ENCODE measurements around the gene CREB3L2. TPM values are rescaled to one million over a fixed set of nuclear protein-coding genes. Genes with fewer than 3 reads are reported as not detected.

CREB3L2 gene
- total RNA-seq, 2 experiments from 2014 or later, result 22.7 to 79.0 TPM

- Histone ChIP-seq H4K20me1 (ENCODE audit: insufficient read depth, low read length) (no peaks in the 10 kb centered on the region), H3K27ac (ENCODE audit: low read depth, low read length, poor library complexity, severe bottlenecking) (no peak overlapping the region), H3K79me2 (ENCODE audit: insufficient read depth, low read depth, low read length) (no peaks in the 10 kb centered on the region), H3K4me2 (ENCODE audit: low read length) (no peak overlapping the region), H2AFZ (ENCODE audit: low read length) (no peak overlapping the region), H3K4me3 (ENCODE audit: low read depth, low read length, poor library complexity, severe bottlenecking) (no peak overlapping the region), H3K36me3 (ENCODE audit: insufficient read depth, low read length) (peaks cover 20% of the 10 kb centered on the region), H3K9me3 (ENCODE audit: low read length) (no peaks in the 10 kb centered on the region), H3K9me2 (ENCODE audit: insufficient read depth, low read length) (no peaks in the 10 kb centered on the region), H3K4me1 (ENCODE audit: insufficient read depth, low read length, poor library complexity, severe bottlenecking) (peaks cover 14% of the 10 kb centered on the region)
- no peak for DNase-seq (ENCODE audit: low spot score)
- TF ChIP-seq EZH2phosphoT487 (IDR thresholded peaks at IDR 0.05; ENCODE audit: borderline replicate concordance, low read depth, low read length), result no peak
- TF ChIP-seq, protein P1, sequence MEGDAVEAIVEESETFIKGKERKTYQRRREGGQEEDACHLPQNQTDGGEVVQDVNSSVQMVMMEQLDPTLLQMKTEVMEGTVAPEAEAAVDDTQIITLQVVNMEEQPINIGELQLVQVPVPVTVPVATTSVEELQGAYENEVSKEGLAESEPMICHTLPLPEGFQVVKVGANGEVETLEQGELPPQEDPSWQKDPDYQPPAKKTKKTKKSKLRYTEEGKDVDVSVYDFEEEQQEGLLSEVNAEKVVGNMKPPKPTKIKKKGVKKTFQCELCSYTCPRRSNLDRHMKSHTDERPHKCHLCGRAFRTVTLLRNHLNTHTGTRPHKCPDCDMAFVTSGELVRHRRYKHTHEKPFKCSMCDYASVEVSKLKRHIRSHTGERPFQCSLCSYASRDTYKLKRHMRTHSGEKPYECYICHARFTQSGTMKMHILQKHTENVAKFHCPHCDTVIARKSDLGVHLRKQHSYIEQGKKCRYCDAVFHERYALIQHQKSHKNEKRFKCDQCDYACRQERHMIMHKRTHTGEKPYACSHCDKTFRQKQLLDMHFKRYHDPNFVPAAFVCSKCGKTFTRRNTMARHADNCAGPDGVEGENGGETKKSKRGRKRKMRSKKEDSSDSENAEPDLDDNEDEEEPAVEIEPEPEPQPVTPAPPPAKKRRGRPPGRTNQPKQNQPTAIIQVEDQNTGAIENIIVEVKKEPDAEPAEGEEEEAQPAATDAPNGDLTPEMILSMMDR (conservative IDR thresholded peaks at IDR 0.05; ENCODE audit: low read length), result no peak
- no TSS peak for BruUV-seq (replicated peaks)
- POLR2A ChIA-PET, result interaction anchor here (0.6 to 1.7 kb wide), 4 partner anchors 10 to 81 kb away, joined by 3 to 12 read pairs (median 6); no protein-coding TSS in a partner anchor
- CTCF ChIA-PET (ENCODE audit: unreplicated experiment), result no interaction called here
- intact Hi-C loops (cut with micrococcal nuclease; ENCODE audit: unreplicated experiment), result no loop called here
Measured at GRCh38 chr7:137956591-137956990, 45.3 kb downstream of the CREB3L2 start.

DNA sequence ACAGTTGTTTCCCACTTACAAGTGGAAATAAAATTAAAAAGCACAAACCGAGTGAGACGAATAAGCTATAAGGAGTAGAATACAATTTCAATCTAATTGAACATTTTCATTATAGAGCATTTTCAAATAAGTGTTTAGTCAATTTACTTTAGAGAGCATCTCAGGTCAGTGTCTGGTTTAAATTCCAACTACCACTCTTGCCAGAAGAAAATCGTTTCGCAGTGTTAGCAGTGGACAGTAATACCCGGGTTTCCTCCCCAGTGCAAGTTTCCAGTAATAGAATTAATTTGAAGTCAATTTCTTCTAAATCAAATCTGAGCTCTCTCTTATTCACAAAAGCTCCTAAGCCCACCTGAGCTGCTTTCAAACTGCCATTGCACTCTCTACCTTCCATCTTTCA, 45.7 kb downstream of the CREB3L2 start:
- Histone ChIP-seq H3K36me3 (ENCODE audit: insufficient read depth, low read length) (peaks cover 20% of the 10 kb centered on the region), H3K27ac (ENCODE audit: low read depth, low read length, poor library complexity, severe bottlenecking) (no peak overlapping the region), H3K79me2 (ENCODE audit: insufficient read depth, low read depth, low read length) (no peaks in the 10 kb centered on the region), H3K4me2 (ENCODE audit: low read length) (no peak overlapping the region), H4K20me1 (ENCODE audit: insufficient read depth, low read length) (no peaks in the 10 kb centered on the region), H3K9me2 (ENCODE audit: insufficient read depth, low read length) (no peaks in the 10 kb centered on the region), H3K9me3 (ENCODE audit: low read length) (no peaks in the 10 kb centered on the region), H3K4me3 (ENCODE audit: low read depth, low read length, poor library complexity, severe bottlenecking) (no peak overlapping the region), H3K4me1 (ENCODE audit: insufficient read depth, low read length, poor library complexity, severe bottlenecking) (peaks cover 14% of the 10 kb centered on the region), H2AFZ (ENCODE audit: low read length) (no peak overlapping the region)
- DNase-seq (ENCODE audit: low spot score), result no peak
- BruUV-seq (replicated peaks), result no TSS peak
- TF ChIP-seq, protein P1 (conservative IDR thresholded peaks at IDR 0.05; ENCODE audit: low read length), result no peak
- TF ChIP-seq EZH2phosphoT487 (IDR thresholded peaks at IDR 0.05; ENCODE audit: borderline replicate concordance, low read depth, low read length), result no peak
- POLR2A ChIA-PET, result interaction anchor here (0.6 to 1.7 kb wide), 4 partner anchors 10 to 81 kb away, joined by 3 to 12 read pairs (median 6); no protein-coding TSS in a partner anchor
- intact Hi-C loops (cut with micrococcal nuclease; ENCODE audit: unreplicated experiment), result no loop called here
- CTCF ChIA-PET (ENCODE audit: unreplicated experiment), result no interaction called here

GRCh38 chr7:137954614-137955013, 47.3 kb downstream of the CREB3L2 start:
- intact Hi-C loops (cut with micrococcal nuclease; ENCODE audit: unreplicated experiment), result no loop called here
- Histone ChIP-seq H3K4me3 (ENCODE audit: low read depth, low read length, poor library complexity, severe bottlenecking) (no peak overlapping the region), H2AFZ (ENCODE audit: low read length) (no peak overlapping the region), H3K27ac (ENCODE audit: low read depth, low read length, poor library complexity, severe bottlenecking) (no peak overlapping the region), H3K4me1 (ENCODE audit: insufficient read depth, low read length, poor library complexity, severe bottlenecking) (peaks cover 14% of the 10 kb centered on the region), H4K20me1 (ENCODE audit: insufficient read depth, low read length) (no peaks in the 10 kb centered on the region), H3K9me2 (ENCODE audit: insufficient read depth, low read length) (no peaks in the 10 kb centered on the region), H3K4me2 (ENCODE audit: low read length) (no peak overlapping the region), H3K9me3 (ENCODE audit: low read length) (no peaks in the 10 kb centered on the region), H3K79me2 (ENCODE audit: insufficient read depth, low read depth, low read length) (no peaks in the 10 kb centered on the region), H3K36me3 (ENCODE audit: insufficient read depth, low read length) (peaks cover 20% of the 10 kb centered on the region)
- CTCF ChIA-PET (ENCODE audit: unreplicated experiment), result no interaction called here
- no peak for DNase-seq (ENCODE audit: low spot score)
- no peak for TF ChIP-seq EZH2phosphoT487 (IDR thresholded peaks at IDR 0.05; ENCODE audit: borderline replicate concordance, low read depth, low read length)
- TF ChIP-seq, protein P1 (conservative IDR thresholded peaks at IDR 0.05; ENCODE audit: low read length), result no peak
- no TSS peak for BruUV-seq (replicated peaks)
- POLR2A ChIA-PET, result no interaction called here

Measured in OCI-LY7 (cell line).